ENCODE data around the gene RMDN3.

Gene RMDN3, protein sequence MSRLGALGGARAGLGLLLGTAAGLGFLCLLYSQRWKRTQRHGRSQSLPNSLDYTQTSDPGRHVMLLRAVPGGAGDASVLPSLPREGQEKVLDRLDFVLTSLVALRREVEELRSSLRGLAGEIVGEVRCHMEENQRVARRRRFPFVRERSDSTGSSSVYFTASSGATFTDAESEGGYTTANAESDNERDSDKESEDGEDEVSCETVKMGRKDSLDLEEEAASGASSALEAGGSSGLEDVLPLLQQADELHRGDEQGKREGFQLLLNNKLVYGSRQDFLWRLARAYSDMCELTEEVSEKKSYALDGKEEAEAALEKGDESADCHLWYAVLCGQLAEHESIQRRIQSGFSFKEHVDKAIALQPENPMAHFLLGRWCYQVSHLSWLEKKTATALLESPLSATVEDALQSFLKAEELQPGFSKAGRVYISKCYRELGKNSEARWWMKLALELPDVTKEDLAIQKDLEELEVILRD

DNA sequence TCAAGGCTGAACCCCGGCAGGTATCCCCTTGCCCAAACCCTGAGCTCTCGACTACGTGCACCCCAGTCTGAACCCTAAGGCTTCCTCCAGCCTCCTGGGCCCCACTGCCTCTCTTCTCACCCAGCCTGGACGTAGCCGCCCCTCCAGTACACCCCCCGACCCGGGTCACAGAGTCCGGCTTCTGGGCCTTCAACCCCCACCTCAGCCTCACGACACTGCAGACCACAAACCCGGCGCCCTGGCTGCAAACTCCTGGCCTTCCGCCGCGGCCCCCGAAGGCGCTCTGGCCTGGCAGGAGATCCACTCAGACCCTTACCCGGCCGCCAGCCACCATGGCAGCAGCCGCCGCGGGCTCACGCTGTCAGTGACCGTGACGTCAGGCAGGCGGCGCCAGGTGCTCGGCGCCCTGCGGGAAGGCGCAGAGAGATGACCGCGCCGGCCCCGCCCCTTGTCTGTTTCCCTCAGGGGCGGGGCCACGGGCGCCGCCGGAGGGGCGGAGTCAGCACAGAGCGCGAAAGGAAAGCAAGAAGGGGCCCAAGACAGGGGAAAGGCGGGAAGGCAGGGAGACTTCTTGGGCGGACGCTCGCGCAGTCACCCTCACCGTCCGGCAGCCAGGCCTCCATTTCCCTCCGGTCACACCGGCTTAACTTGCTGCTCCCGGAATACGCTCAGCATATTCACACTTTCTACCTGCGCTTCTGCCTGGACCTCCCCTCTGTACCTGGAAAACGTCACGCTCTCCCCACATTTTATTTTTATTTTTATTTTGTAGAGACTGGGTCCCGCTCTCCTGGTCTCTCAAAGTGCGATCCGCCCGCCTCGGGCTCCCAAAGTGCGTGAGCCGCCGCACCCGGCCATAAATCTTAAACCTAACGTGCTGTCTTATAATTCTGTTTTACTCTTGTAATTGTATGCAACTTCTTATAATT, at the start of gene RMDN3:
Gene RMDN3, minus strand, starts transcription at position 372 of the 929 bp plus-strand sequence. CDS start 471 bp downstream, outside the sequence.
- H3K27ac ChIP-seq (ENCODE audit: low read length): peak within 1 kb of the TSS; percentile 96
- no peaks in the 10 kb centered on the region for H3K27me3 ChIP-seq (ENCODE audit: control insufficient read depth, insufficient read depth, low read length)
- H3K36me3 ChIP-seq (ENCODE audit: control insufficient read depth, low read depth, low read length): no peaks in the 10 kb centered on the region
- H3K9ac ChIP-seq (ENCODE audit: low read length): peak within 1 kb of the TSS; percentile 96
- peak within 1 kb of the TSS; percentile 77 for H3K4me3 ChIP-seq (ENCODE audit: low read length)
- no peaks in the 10 kb centered on the region for H3K9me3 ChIP-seq (ENCODE audit: control insufficient read depth, low read depth, low read length)
- H3K4me1 ChIP-seq (ENCODE audit: control insufficient read depth, low read depth, low read length): peaks cover 6% of the 10 kb centered on the region

DNA sequence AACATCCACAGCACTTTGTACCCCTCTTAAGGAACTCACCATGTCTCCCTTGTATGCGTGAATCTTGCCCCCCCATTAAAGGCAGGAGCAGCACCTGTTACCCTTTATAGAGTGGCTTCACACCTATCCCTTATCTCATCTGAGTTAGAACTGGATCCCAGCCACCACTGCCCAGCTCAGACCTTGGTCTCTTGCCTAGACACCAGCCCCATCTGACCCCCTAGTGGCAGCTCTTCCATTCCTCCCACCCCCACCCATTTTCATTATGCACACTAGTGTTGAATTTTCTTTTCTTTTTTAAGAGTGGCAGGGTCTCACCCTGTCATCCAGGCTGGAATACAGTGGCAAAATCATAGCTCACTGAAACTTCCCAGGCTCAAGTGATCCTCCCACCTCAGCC, 48.6 kb upstream of the RMDN3 start:
- H3K27ac ChIP-seq (ENCODE audit: low read length): no peak overlapping the region
- H3K9ac ChIP-seq (ENCODE audit: low read length): no peak overlapping the region

DNA sequence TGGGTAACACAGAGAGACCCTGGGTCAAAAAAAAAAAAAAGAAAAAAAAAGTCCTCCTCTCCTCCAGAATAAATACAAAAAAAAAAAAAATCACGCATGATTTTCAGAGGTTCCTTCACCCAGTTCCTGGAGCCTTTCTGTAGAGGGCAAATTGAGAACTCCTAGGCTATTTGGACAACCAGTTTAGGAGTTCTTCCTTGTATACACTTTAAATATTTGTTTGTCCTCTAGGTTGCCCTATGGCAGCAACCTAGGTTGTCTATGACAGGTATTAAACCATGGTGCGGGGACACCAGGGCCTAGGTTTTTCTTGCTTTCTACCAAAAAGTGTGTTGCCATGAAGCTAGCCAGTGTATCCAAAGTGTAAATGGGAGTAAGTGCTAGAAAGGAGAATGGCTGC, 48.0 kb upstream of the RMDN3 start:
- no peak overlapping the region for H3K4me3 ChIP-seq (ENCODE audit: low read length)
- H3K36me3 ChIP-seq (ENCODE audit: control insufficient read depth, low read depth, low read length): no peaks in the 10 kb centered on the region
- H3K27me3 ChIP-seq (ENCODE audit: control insufficient read depth, insufficient read depth, low read length): no peaks in the 10 kb centered on the region
- peaks cover 18% of the 10 kb centered on the region for H3K4me1 ChIP-seq (ENCODE audit: control insufficient read depth, low read depth, low read length)
- no peak overlapping the region for H3K27ac ChIP-seq (ENCODE audit: low read length)
- H3K9me3 ChIP-seq (ENCODE audit: control insufficient read depth, low read depth, low read length): no peaks in the 10 kb centered on the region
- H3K9ac ChIP-seq (ENCODE audit: low read length): no peak overlapping the region

More for the DNA sequence above, 48.6 kb upstream of the RMDN3 start:
- H3K4me3 ChIP-seq (ENCODE audit: low read length): no peak overlapping the region
- H3K4me1 ChIP-seq (ENCODE audit: control insufficient read depth, low read depth, low read length): peaks cover 12% of the 10 kb centered on the region
- no peaks in the 10 kb centered on the region for H3K9me3 ChIP-seq (ENCODE audit: control insufficient read depth, low read depth, low read length)
- H3K36me3 ChIP-seq (ENCODE audit: control insufficient read depth, low read depth, low read length): no peaks in the 10 kb centered on the region
- H3K27me3 ChIP-seq (ENCODE audit: control insufficient read depth, insufficient read depth, low read length): no peaks in the 10 kb centered on the region

DNA sequence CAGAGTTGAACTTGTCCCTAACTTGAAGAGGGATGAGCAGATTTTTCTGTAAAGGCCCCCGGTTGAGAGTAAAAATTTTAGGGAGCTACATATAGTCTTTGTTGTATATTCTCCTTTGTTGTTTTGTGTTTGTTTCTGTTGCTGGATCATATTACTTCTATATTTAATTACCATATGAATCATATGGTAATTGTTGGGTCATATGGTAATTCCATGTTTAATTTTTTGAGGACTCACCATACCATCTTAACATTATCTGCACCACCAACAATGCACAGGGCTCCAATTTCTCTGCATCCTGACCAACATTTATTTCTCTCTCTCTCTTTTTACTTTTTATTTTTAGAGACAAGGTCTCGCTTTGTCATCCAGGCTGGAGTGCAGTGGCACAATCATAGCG, 44.5 kb upstream of the RMDN3 start:
- H3K4me3 ChIP-seq (ENCODE audit: low read length): no peak overlapping the region
- no peaks in the 10 kb centered on the region for H3K9me3 ChIP-seq (ENCODE audit: control insufficient read depth, low read depth, low read length)
- H3K27me3 ChIP-seq (ENCODE audit: control insufficient read depth, insufficient read depth, low read length): no peaks in the 10 kb centered on the region
- no peak overlapping the region for H3K9ac ChIP-seq (ENCODE audit: low read length)
- no peak overlapping the region for H3K27ac ChIP-seq (ENCODE audit: low read length)
- H3K4me1 ChIP-seq (ENCODE audit: control insufficient read depth, low read depth, low read length): peaks cover 22% of the 10 kb centered on the region
- H3K36me3 ChIP-seq (ENCODE audit: control insufficient read depth, low read depth, low read length): no peaks in the 10 kb centered on the region

DNA sequence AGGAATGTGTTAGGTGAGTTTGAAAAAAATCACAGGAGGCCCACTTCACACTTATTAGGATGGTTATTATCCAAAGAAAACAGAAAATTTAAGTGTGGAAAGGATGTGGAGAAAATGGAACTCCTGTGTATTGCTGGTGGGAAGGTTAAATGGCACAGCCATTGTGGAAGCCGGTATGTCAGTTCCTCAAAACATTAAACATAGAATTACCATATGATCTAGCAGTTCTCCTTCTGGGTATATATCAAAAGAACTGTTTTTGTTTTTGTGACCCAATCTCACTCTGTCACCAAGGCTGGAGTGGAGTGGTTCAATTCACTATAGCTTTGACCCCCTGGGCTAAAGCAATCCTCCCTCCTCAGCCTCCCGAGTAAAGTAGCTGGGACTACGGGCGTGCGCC, 41.5 kb upstream of the RMDN3 start:
- Histone ChIP-seq H3K27me3 (ENCODE audit: control insufficient read depth, insufficient read depth, low read length) (no peaks in the 10 kb centered on the region), H3K4me1 (ENCODE audit: control insufficient read depth, low read depth, low read length) (peaks cover 22% of the 10 kb centered on the region), H3K9me3 (ENCODE audit: control insufficient read depth, low read depth, low read length) (no peaks in the 10 kb centered on the region), H3K36me3 (ENCODE audit: control insufficient read depth, low read depth, low read length) (no peaks in the 10 kb centered on the region), H3K4me3 (ENCODE audit: low read length) (no peak overlapping the region), H3K9ac (ENCODE audit: low read length) (no peak overlapping the region), H3K27ac (ENCODE audit: low read length) (no peak overlapping the region)

DNA sequence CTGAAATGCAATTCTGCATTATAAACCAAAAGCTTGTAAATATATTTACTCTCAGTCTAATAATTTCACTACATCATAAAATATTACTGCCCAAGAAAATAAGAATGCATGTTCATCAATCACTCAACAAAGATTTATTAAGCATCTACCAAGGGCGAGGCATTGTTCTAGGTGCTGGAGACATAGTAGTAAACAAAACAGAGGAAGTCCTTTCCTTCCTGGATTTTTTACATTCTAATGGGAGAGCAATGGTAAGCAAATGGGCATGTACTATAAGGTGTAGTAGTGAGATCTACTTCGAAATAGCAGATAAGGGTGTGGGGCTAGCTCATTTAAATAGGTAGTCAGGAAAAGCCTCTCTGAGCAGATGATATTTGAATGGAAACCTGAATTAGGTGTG, 41.0 kb upstream of the RMDN3 start:
- no peak overlapping the region for H3K4me3 ChIP-seq (ENCODE audit: low read length)
- H3K36me3 ChIP-seq (ENCODE audit: control insufficient read depth, low read depth, low read length): no peaks in the 10 kb centered on the region
- no peaks in the 10 kb centered on the region for H3K9me3 ChIP-seq (ENCODE audit: control insufficient read depth, low read depth, low read length)
- no peak overlapping the region for H3K27ac ChIP-seq (ENCODE audit: low read length)
- H3K27me3 ChIP-seq (ENCODE audit: control insufficient read depth, insufficient read depth, low read length): no peaks in the 10 kb centered on the region
- H3K4me1 ChIP-seq (ENCODE audit: control insufficient read depth, low read depth, low read length): peaks cover 22% of the 10 kb centered on the region
- no peak overlapping the region for H3K9ac ChIP-seq (ENCODE audit: low read length)

DNA sequence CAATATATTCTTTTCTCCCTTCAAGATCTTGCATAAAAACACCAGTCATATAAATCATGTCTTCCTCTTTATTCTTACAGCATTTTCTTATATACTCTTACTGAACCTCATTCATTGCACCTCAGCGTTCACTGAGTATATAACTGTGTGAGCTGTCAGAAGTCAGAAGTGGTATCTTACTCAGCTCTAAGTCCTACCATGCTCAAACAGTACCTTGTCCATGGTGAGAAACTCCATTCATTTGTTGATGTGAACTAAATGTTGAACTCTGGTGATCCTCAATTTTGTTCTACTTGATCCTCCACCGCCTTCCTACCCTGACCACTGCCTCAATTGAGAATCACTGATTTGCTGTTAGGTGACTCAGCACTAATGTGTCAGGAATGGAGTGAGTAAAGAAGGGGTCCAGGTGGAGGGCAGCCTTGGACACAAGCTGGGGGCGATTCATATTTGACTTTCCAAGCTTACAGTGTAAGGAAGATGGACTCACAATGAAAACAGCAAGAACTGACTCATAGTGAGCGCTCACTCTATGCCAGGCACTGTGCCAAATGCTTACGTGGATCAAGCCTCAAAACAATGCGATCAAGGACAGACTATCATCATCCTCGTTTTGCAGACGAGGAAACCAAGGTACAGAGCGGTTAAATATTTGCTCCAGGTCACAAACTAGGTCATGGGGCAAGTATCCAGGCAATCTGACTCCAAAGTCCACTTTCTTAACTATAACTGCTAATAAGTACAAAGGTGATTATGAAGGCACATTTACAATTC, 38.3 kb upstream of the RMDN3 start:
- Histone ChIP-seq H3K4me3 (ENCODE audit: low read length) (no peak overlapping the region), H3K36me3 (ENCODE audit: control insufficient read depth, low read depth, low read length) (no peaks in the 10 kb centered on the region), H3K9ac (ENCODE audit: low read length) (no peak overlapping the region), H3K27ac (ENCODE audit: low read length) (no peak overlapping the region), H3K9me3 (ENCODE audit: control insufficient read depth, low read depth, low read length) (no peaks in the 10 kb centered on the region), H3K4me1 (ENCODE audit: control insufficient read depth, low read depth, low read length) (peaks cover 16% of the 10 kb centered on the region), H3K27me3 (ENCODE audit: control insufficient read depth, insufficient read depth, low read length) (no peaks in the 10 kb centered on the region)

DNA sequence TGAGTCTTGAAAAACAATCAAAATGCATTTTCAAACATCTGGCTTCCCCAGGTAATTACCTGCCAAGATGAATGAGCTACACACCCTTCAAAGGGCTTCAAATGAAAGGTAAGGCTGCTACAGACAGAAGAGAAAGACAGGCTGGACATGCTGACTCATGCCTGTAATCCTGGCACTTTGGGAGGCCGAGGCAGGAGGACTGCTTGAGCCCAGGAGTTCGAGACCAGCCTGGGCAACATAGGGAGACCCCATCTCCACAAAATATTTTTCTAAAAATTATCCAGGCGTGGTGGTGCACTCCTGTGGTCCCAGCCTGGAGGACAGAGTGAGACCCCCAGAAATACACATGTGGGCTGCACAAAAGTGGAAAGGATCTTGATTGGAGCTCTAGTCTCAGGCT, 37.3 kb upstream of the RMDN3 start:
- no peaks in the 10 kb centered on the region for H3K9me3 ChIP-seq (ENCODE audit: control insufficient read depth, low read depth, low read length)
- H3K4me1 ChIP-seq (ENCODE audit: control insufficient read depth, low read depth, low read length): peaks cover 17% of the 10 kb centered on the region
- no peak overlapping the region for H3K4me3 ChIP-seq (ENCODE audit: low read length)
- H3K36me3 ChIP-seq (ENCODE audit: control insufficient read depth, low read depth, low read length): no peaks in the 10 kb centered on the region
- no peak overlapping the region for H3K27ac ChIP-seq (ENCODE audit: low read length)
- no peaks in the 10 kb centered on the region for H3K27me3 ChIP-seq (ENCODE audit: control insufficient read depth, insufficient read depth, low read length)
- H3K9ac ChIP-seq (ENCODE audit: low read length): no peak overlapping the region

DNA sequence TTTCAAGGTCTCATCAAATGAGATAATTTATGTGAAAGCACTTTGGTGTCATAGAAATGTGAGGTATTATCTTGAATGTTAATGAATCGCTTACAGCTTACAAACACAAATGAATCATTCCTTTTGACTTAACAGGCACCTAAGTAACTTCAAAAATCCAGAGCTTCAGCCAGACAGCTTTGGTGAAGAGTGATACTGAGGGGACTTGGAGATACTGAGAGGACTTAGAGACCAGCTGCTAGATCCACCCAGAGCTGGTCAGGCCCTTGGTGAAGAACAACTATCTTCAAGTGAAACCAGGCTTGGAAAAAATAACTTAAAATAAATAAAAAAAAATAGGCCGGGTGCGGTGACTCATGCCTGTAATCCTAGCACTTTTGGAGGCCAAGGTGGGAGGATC, 35.7 kb upstream of the RMDN3 start:
- no peaks in the 10 kb centered on the region for H3K9me3 ChIP-seq (ENCODE audit: control insufficient read depth, low read depth, low read length)
- H3K4me1 ChIP-seq (ENCODE audit: control insufficient read depth, low read depth, low read length): peaks cover 20% of the 10 kb centered on the region
- H3K36me3 ChIP-seq (ENCODE audit: control insufficient read depth, low read depth, low read length): no peaks in the 10 kb centered on the region
- no peak overlapping the region for H3K27ac ChIP-seq (ENCODE audit: low read length)
- no peak overlapping the region for H3K9ac ChIP-seq (ENCODE audit: low read length)
- no peaks in the 10 kb centered on the region for H3K27me3 ChIP-seq (ENCODE audit: control insufficient read depth, insufficient read depth, low read length)
- no peak overlapping the region for H3K4me3 ChIP-seq (ENCODE audit: low read length)

DNA sequence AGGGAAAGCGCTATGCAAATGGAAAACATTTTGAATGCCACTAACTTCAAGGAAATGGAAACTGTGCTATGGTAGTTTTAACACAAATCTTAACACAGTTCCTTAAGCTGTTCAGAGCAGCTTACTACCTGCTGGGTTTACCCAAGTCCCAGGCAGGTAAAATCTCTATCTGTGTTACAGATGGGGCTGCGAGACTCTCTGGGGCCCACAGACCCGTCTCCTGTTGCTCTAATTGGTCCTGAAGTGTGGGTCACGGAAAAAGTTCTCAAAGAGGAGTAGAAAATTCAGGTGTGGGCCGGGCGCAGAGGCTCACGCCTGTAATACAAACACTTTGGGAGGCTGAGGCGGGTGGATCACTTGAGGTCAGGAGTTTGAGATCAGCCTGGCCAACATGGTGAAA, 34.9 kb upstream of the RMDN3 start:
- Histone ChIP-seq H3K27ac (ENCODE audit: low read length) (no peak overlapping the region), H3K4me1 (ENCODE audit: control insufficient read depth, low read depth, low read length) (peaks cover 24% of the 10 kb centered on the region), H3K9ac (ENCODE audit: low read length) (no peak overlapping the region), H3K4me3 (ENCODE audit: low read length) (no peak overlapping the region), H3K27me3 (ENCODE audit: control insufficient read depth, insufficient read depth, low read length) (no peaks in the 10 kb centered on the region), H3K36me3 (ENCODE audit: control insufficient read depth, low read depth, low read length) (no peaks in the 10 kb centered on the region), H3K9me3 (ENCODE audit: control insufficient read depth, low read depth, low read length) (no peaks in the 10 kb centered on the region)

DNA sequence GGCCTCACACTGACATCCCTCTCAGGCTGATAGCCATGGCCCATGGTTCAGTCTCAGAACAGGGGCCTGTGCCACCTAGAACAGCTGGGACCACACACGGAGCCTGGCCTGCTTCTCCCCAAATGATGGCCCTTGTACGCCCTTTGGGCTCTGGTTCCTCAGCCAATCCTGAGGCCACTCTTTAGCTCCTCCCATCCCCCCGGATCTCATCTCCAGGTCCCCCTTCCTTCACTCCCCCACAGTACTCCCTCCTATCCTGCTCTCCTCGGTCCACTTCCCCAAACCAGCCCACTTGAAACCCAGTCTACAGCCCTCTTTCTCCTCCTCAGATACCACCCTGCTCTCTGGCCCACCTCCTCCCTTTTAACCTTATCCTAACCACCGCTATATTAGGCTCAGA, 34.1 kb upstream of the RMDN3 start:
- H3K27me3 ChIP-seq (ENCODE audit: control insufficient read depth, insufficient read depth, low read length): no peaks in the 10 kb centered on the region
- no peaks in the 10 kb centered on the region for H3K9me3 ChIP-seq (ENCODE audit: control insufficient read depth, low read depth, low read length)
- H3K4me3 ChIP-seq (ENCODE audit: low read length): no peak overlapping the region
- H3K4me1 ChIP-seq (ENCODE audit: control insufficient read depth, low read depth, low read length): peaks cover 24% of the 10 kb centered on the region
- H3K36me3 ChIP-seq (ENCODE audit: control insufficient read depth, low read depth, low read length): no peaks in the 10 kb centered on the region
- no peak overlapping the region for H3K27ac ChIP-seq (ENCODE audit: low read length)
- no peak overlapping the region for H3K9ac ChIP-seq (ENCODE audit: low read length)

Data from iPS-18a (cell line).